Measurements from ENCODE around the gene SERTAD3. TPM values are rescaled to one million over a fixed set of nuclear protein-coding genes. Genes with fewer than 3 reads are reported as not detected.

SERTAD3 gene
- total and polyA plus RNA-seq, 10 of the 15 experiments (the other 5 are each of a cell fraction or from before 2014, with no cell fraction given): 4.2 to 22.4 (median 13.7) TPM

DNA sequence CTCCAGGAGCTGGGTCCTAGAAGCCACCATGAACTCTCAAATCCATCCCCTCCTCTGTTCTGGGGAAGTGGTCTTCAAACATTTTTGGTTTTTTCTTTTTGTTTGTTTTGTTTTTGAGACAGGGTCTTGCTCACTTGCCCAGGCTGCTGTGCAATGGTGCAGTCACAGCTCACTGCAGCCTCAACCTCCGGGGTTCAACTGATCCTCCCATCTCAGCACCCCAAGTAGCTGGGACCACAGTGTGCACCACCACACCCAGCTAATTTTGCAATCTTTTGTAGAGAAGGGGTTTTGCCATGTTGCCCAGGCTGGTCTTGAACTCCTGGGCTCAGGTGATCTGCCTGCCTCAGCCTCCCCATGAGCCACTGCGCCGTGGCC is 14.5 kb upstream of the SERTAD3 start:
- no peak for DNase-seq (ENCODE audit: low read depth, low spot score)
- Histone ChIP-seq H4K20me1 (ENCODE audit: control insufficient read depth, insufficient read depth) (no peaks in the 10 kb centered on the region), H3K4me1 (ENCODE audit: control insufficient read depth, insufficient read depth, low read length) (peaks cover 15% of the 10 kb centered on the region), H3K4me3 (no peak overlapping the region), H3K27me3 (replicated peaks in 1 of 2; ENCODE audit: control insufficient read depth in 2 of 2, insufficient read depth in 2 of 2, low read length in 1 of 2) (no peaks in the 10 kb centered on the region), H3K4me2 (ENCODE audit: control insufficient read depth, insufficient read depth) (no peak overlapping the region), H3K9me3 (replicated peaks; ENCODE audit: control insufficient read depth, insufficient read depth, low read length) (no peaks in the 10 kb centered on the region), H3K9ac (ENCODE audit: control insufficient read depth, insufficient read depth, low read length) (no peak overlapping the region), H3K36me3 (ENCODE audit: control insufficient read depth in 2 of 2, insufficient read depth in 2 of 2, low read length in 1 of 2) (no peaks in the 10 kb centered on the region), H3K27ac (ENCODE audit: control insufficient read depth, insufficient read depth) (no peak overlapping the region), H3K79me2 (ENCODE audit: control insufficient read depth, insufficient read depth, low read length) (no peaks in the 10 kb centered on the region), H2AFZ (ENCODE audit: control insufficient read depth, low read depth, low read length) (no peak overlapping the region)
- TF ChIP-seq TCF3 (IDR thresholded peaks at IDR 0.05; ENCODE audit: borderline replicate concordance, insufficient read depth, low read depth, low read length): no peak
- TF ChIP-seq TCF7 (IDR thresholded peaks at IDR 0.05; ENCODE audit: borderline replicate concordance): no peak
- TF ChIP-seq HCFC1 (IDR thresholded peaks at IDR 0.05; ENCODE audit: low read length): no peak
- no peak for TF ChIP-seq RAD51 (IDR thresholded peaks at IDR 0.05)
- no peak for TF ChIP-seq CEBPB (IDR thresholded peaks at IDR 0.05; ENCODE audit: borderline replicate concordance in 1 of 2, low read depth in 2 of 2, low read length in 2 of 2)
- TF ChIP-seq NRF1 (conservative IDR thresholded peaks at IDR 0.05; ENCODE audit: low read depth, low read length): no peak
- no peak for TF ChIP-seq ZNF622 (IDR thresholded peaks at IDR 0.05)
- no peak for TF ChIP-seq STAT3 (IDR thresholded peaks at IDR 0.05; ENCODE audit: low read depth, low read length)
- TF ChIP-seq, protein P1, sequence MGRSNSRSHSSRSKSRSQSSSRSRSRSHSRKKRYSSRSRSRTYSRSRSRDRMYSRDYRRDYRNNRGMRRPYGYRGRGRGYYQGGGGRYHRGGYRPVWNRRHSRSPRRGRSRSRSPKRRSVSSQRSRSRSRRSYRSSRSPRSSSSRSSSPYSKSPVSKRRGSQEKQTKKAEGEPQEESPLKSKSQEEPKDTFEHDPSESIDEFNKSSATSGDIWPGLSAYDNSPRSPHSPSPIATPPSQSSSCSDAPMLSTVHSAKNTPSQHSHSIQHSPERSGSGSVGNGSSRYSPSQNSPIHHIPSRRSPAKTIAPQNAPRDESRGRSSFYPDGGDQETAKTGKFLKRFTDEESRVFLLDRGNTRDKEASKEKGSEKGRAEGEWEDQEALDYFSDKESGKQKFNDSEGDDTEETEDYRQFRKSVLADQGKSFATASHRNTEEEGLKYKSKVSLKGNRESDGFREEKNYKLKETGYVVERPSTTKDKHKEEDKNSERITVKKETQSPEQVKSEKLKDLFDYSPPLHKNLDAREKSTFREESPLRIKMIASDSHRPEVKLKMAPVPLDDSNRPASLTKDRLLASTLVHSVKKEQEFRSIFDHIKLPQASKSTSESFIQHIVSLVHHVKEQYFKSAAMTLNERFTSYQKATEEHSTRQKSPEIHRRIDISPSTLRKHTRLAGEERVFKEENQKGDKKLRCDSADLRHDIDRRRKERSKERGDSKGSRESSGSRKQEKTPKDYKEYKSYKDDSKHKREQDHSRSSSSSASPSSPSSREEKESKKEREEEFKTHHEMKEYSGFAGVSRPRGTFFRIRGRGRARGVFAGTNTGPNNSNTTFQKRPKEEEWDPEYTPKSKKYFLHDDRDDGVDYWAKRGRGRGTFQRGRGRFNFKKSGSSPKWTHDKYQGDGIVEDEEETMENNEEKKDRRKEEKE (IDR thresholded peaks at IDR 0.05): no peak
- TF ChIP-seq, protein P2, sequence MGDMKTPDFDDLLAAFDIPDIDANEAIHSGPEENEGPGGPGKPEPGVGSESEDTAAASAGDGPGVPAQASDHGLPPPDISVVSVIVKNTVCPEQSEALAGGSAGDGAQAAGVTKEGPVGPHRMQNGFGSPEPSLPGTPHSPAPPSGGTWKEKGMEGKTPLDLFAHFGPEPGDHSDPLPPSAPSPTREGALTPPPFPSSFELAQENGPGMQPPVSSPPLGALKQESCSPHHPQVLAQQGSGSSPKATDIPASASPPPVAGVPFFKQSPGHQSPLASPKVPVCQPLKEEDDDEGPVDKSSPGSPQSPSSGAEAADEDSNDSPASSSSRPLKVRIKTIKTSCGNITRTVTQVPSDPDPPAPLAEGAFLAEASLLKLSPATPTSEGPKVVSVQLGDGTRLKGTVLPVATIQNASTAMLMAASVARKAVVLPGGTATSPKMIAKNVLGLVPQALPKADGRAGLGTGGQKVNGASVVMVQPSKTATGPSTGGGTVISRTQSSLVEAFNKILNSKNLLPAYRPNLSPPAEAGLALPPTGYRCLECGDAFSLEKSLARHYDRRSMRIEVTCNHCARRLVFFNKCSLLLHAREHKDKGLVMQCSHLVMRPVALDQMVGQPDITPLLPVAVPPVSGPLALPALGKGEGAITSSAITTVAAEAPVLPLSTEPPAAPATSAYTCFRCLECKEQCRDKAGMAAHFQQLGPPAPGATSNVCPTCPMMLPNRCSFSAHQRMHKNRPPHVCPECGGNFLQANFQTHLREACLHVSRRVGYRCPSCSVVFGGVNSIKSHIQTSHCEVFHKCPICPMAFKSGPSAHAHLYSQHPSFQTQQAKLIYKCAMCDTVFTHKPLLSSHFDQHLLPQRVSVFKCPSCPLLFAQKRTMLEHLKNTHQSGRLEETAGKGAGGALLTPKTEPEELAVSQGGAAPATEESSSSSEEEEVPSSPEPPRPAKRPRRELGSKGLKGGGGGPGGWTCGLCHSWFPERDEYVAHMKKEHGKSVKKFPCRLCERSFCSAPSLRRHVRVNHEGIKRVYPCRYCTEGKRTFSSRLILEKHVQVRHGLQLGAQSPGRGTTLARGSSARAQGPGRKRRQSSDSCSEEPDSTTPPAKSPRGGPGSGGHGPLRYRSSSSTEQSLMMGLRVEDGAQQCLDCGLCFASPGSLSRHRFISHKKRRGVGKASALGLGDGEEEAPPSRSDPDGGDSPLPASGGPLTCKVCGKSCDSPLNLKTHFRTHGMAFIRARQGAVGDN (IDR thresholded peaks at IDR 0.05): no peak
- no peak for FAIRE-seq
- intact Hi-C loops (cut with micrococcal nuclease; ENCODE audit: unreplicated experiment) (no loop called here), in situ Hi-C loops (cut with MboI) (no loop called here)
- BruUV-seq (replicated peaks): no TSS peak
- CTCF ChIA-PET: interaction anchor here (2.2 kb wide), 1 partner anchor 154 kb away, joined by 7 read pairs; no protein-coding TSS in a partner anchor
- RAD21 ChIA-PET (ENCODE audit: unreplicated experiment): no interaction called here
- 91% methylated on average over 3 of the region's 3 CpGs for WGBS (ENCODE audit: insufficient coverage, insufficient replicate concordance, low lambda C conversion rate, missing lambda C conversion rate)
- ATAC-seq: no peak
- POLR2A ChIA-PET: no interaction called here
- SMC1A ChIA-PET (ENCODE audit: uncharacterized antibody, unreplicated experiment): no interaction called here

Measured in GM12878 (cell line).